CD4-positive, alpha-beta T cell treated with Interleukin-17A for 1 hour (primary cell): Measurements from ENCODE around the gene LSMEM2.
A peak's percentile ranks its signal among the peaks of the same experiment; 100 is the strongest.

Experiments used
- DNase-seq: peaks from one replicate; pipeline ENCODE4 v3.0.0-alpha.2; 2020

The LSMEM2 gene

GRCh38 chr3:50324351-50325112 is 45.6 kb downstream of the LSMEM2 start:
- DNase-seq = peak; percentile 72

- no peak for DNase-seq
Measured at GRCh38 chr3:50325113-50325480, 46.2 kb downstream of the LSMEM2 start.

GRCh38 chr3:50325497-50326181 is 46.8 kb downstream of the LSMEM2 start:
- DNase-seq = no peak

GRCh38 chr3:50326182-50326541 is 47.3 kb downstream of the LSMEM2 start:
- DNase-seq = no peak

GRCh38 chr3:50327129-50327528 is 48.2 kb downstream of the LSMEM2 start:
- DNase-seq = no peak

- DNase-seq = peak; percentile 95
Measured at GRCh38 chr3:50327943-50328691, 49.2 kb downstream of the LSMEM2 start, which contains the start of gene TUSC2. Gene TUSC2 (minus strand): TSS chr3:50328223. CDS start chr3:50328099, 124 bp downstream.

- DNase-seq = no peak
Measured at GRCh38 chr3:50330330-50330729, 51.4 kb downstream of the LSMEM2 start.

GRCh38 chr3:50331364-50331907 is 52.5 kb downstream of the LSMEM2 start:
- no peak for DNase-seq

GRCh38 chr3:50333744-50334328 is 54.9 kb downstream of the LSMEM2 start:
- peak; percentile 40 for DNase-seq

GRCh38 chr3:50334339-50335075 is 55.6 kb downstream of the LSMEM2 start:
- DNase-seq = no peak

- no peak for DNase-seq
Measured at GRCh38 chr3:50336452-50337174, 57.7 kb downstream of the LSMEM2 start.

GRCh38 chr3:50337175-50337861 is 58.4 kb downstream of the LSMEM2 start:
- peak; percentile 96 for DNase-seq
